HEK293T (cell line): ENCODE measurements around the gene ADAMTS9.

Experiments used
- CTCF ChIA-PET: fragments of 350-600 bp; formaldehyde crosslinking; extraction: SDS; loops from one replicate; lab custom pipeline; 2021; ENCODE audit warnings: antibody characterized with exemption, inconsistent platforms; lab: Yijun Ruan, JAX
- POLR2A ChIA-PET: fragments of 350-600 bp; formaldehyde crosslinking; extraction: SDS; loops from one replicate; lab custom pipeline; 2020; ENCODE audit warnings: antibody characterized with exemption, inconsistent platforms; lab: Yijun Ruan, JAX
- DNase-seq: peaks from one replicate; pipeline ENCODE4 v3.0.0; 2012; ENCODE audit warnings: mixed read lengths; ENCODE audit errors: extremely low spot score
- ARNT ChIP-seq: fragments of 450-650 bp; IDR thresholded peaks from 2 replicates; pipeline ENCODE4 v1.6.1; 2017; ENCODE audit warnings: mild to moderate bottlenecking
- BHLHE40 ChIP-seq: fragments of 450-650 bp; IDR thresholded peaks from 2 replicates; pipeline ENCODE4 v1.6.1; 2016; ENCODE audit warnings: mild to moderate bottlenecking, moderate library complexity, borderline replicate concordance
- CTBP1 ChIP-seq: fragments of 450-650 bp; IDR thresholded peaks from 2 replicates; pipeline ENCODE4 v1.6.1; 2016; ENCODE audit warnings: borderline replicate concordance
- ELF4 ChIP-seq: fragments of 450-650 bp; IDR thresholded peaks from 2 replicates; pipeline ENCODE4 v1.6.1; 2017; ENCODE audit warnings: antibody characterized with exemption
- FOXA1 ChIP-seq: fragments of 450-650 bp; IDR thresholded peaks from 2 replicates; pipeline ENCODE4 v1.6.1; 2016; ENCODE audit warnings: mild to moderate bottlenecking
- FOXK2 ChIP-seq: fragments of 450-650 bp; IDR thresholded peaks from 2 replicates; pipeline ENCODE4 v1.6.1; 2016; ENCODE audit warnings: mild to moderate bottlenecking
- FOXM1 ChIP-seq: fragments of 450-650 bp; IDR thresholded peaks from 2 replicates; pipeline ENCODE4 v1.6.1; 2017; ENCODE audit warnings: mild to moderate bottlenecking, borderline replicate concordance
- HDGF ChIP-seq: fragments of 450-650 bp; IDR thresholded peaks from 2 replicates; pipeline ENCODE4 v1.6.1; 2017; ENCODE audit warnings: antibody characterized with exemption, borderline replicate concordance
- L3MBTL2 ChIP-seq: fragments of 450-650 bp; conservative IDR thresholded peaks from 2 replicates; pipeline ENCODE4 v1.6.1; 2016; ENCODE audit warnings: mild to moderate bottlenecking
- LEF1 ChIP-seq: fragments of 450-650 bp; IDR thresholded peaks from 2 replicates; pipeline ENCODE4 v1.6.1; 2017; ENCODE audit warnings: mild to moderate bottlenecking, borderline replicate concordance
- NFRKB ChIP-seq: fragments of 450-650 bp; IDR thresholded peaks from 2 replicates; pipeline ENCODE4 v1.6.1; 2016; ENCODE audit warnings: mild to moderate bottlenecking, moderate library complexity
- SP1 ChIP-seq: fragments of 450-650 bp; IDR thresholded peaks from 2 replicates; pipeline ENCODE4 v1.6.1; 2017
- SUZ12 ChIP-seq: fragments of 450-650 bp; IDR thresholded peaks from 2 replicates; pipeline ENCODE4 v1.6.1; 2016; ENCODE audit warnings: mild to moderate bottlenecking
- TARDBP ChIP-seq: fragments of 450-650 bp; IDR thresholded peaks from 2 replicates; pipeline ENCODE4 v1.6.1; 2016
- ZNF384 ChIP-seq: fragments of 450-650 bp; IDR thresholded peaks from 2 replicates; pipeline ENCODE4 v1.6.1; 2016
- TF ChIP-seq, protein P1 (sequence below): fragments of 450-650 bp; IDR thresholded peaks from 2 replicates; pipeline ENCODE4 v1.6.1; 2016

ADAMTS9 gene

GRCh38 chr3:64612916-64613526 is 74.8 kb downstream of the ADAMTS9 start:
- CTCF ChIA-PET, result no interaction called here
- no peak for TF ChIP-seq FOXM1
- no peak for TF ChIP-seq SUZ12
- TF ChIP-seq, protein P1, sequence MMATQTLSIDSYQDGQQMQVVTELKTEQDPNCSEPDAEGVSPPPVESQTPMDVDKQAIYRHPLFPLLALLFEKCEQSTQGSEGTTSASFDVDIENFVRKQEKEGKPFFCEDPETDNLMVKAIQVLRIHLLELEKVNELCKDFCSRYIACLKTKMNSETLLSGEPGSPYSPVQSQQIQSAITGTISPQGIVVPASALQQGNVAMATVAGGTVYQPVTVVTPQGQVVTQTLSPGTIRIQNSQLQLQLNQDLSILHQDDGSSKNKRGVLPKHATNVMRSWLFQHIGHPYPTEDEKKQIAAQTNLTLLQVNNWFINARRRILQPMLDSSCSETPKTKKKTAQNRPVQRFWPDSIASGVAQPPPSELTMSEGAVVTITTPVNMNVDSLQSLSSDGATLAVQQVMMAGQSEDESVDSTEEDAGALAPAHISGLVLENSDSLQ, result no peak
- TF ChIP-seq FOXK2, result no peak
- no peak for TF ChIP-seq CTBP1
- no peak for TF ChIP-seq TARDBP
- TF ChIP-seq LEF1, result no peak
- TF ChIP-seq L3MBTL2, result no peak
- no peak for TF ChIP-seq NFRKB
- no peak for TF ChIP-seq ZNF384
- no peak for TF ChIP-seq SP1
- no peak for TF ChIP-seq FOXA1
- TF ChIP-seq ELF4, result no peak
- no peak for TF ChIP-seq BHLHE40
- TF ChIP-seq HDGF, result no peak
- TF ChIP-seq ARNT, result no peak
- POLR2A ChIA-PET, result no interaction called here
- no peak for DNase-seq

DNA sequence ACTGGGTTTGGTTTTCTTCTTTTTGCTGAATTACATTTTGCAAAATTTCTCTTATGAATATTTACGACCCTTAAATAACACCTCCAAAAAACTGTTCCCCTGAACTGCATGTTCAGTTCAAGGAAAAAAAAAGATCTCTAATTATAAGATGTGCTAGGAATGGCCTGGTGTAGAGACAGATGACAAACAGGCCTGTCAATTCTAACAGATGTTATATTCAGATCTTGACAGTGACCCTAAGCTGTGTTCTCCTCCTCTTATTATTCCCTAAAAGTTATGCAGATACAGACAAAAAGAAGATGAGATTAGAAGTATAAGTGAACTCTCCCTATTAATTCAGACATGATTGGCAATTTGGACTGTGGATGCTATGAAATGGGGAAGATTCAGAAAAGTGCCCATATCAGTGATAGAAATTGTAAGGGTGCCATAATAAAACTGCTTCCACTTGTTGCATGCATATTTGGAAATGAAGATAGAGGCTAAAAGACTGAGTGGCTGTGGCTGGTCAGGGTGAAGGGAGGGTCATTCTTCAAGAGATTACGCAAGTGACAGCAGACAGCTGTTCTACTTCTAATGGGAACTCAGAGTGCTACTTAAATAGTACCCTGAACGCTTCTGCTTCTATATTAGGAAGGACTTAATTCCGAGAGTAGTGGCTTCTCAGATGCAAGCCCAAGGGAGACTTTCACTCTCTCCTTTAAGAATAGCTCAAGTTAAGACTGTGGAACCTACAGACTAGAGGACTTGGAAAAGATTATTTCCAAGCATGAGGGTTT is 75.5 kb downstream of the ADAMTS9 start:
- ChIA-PET POLR2A (no interaction called here), CTCF (no interaction called here)
- TF ChIP-seq ELF4 (no peak), SP1 (no peak), LEF1 (no peak), SUZ12 (no peak), ZNF384 (no peak), FOXA1 (no peak), FOXK2 (no peak), TARDBP (no peak), NFRKB (no peak), ARNT (no peak), HDGF (no peak), BHLHE40 (no peak), L3MBTL2 (no peak), FOXM1 (no peak), CTBP1 (no peak)
- TF ChIP-seq, protein P1, result no peak
- DNase-seq, result no peak

DNA sequence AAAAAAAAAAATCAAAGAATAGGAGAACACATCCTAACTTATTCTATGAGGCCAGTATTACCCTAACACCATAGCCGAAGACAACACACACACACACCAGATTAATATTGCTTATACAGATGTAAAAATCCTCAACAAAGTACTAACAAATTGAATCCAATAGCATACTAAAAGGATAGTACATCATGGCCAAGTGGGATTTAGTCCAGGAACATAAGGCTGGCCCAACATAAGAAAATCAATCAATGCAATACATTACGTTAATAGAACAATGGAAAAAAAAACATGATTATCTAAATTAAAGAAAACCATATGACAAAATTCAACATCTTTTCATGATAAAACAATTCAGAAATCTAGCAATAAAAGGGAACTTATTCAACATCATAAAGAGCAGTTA is 79.1 kb downstream of the ADAMTS9 start:
- TF ChIP-seq CTBP1 (no peak), TARDBP (no peak), NFRKB (no peak), BHLHE40 (no peak), ELF4 (no peak), ARNT (no peak)
- ChIA-PET CTCF (no interaction called here), POLR2A (no interaction called here)
- no peak for DNase-seq

DNA sequence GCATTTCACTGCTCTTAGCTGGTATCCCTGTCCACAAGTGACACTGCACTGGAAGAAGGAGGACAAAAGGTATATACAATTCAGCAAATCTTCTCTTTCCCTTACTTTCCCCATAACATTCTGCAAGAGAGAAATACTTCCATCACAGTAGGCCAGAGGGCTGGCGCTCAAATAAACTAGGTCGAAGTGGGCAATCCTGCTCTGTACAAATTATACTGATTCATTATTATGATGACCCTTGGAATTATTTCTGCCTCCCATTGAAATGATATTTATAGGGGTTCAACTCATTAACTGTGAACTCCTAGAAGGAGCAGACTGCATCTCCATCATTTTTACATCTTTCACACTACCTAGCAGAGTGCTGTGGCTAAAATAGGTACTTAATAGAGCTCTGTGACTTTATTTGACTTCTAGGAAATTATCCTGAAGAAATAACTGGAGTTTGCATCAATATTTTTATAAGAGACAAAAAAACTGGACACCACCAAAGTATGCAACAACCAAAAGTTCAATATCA is 80.7 kb downstream of the ADAMTS9 start:
- CTCF ChIA-PET, result no interaction called here

DNA sequence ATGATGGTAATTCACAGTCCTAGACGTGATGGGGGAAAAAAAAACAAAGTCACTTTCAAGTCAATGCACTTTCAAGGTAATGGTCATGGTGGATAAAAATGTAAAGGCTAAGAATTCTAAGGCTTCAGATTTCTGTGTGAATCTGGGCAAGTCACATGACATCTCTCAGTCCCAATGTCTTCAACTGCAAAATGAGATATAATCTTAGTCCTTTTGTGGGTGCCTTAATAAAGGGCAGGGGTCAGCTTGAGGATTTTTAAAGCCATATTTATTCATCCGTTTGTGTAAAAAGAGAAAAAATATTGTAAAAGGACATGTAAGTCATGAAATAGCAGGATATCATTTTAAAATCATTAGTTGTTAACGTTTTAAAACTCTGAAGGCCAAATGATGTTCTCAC is 83.5 kb downstream of the ADAMTS9 start:
- ChIA-PET CTCF (interaction anchor here (0.6 to 0.9 kb wide), 2 partner anchors 21 to 1345 kb away, joined by 3 read pairs; no protein-coding TSS in a partner anchor), POLR2A (no interaction called here)
- DNase-seq, result no peak
- TF ChIP-seq HDGF (no peak), ZNF384 (no peak), SUZ12 (no peak), ARNT (no peak), NFRKB (no peak), FOXK2 (no peak), SP1 (no peak), CTBP1 (no peak), FOXM1 (no peak), BHLHE40 (no peak), TARDBP (no peak), LEF1 (no peak), FOXA1 (no peak), L3MBTL2 (no peak)
- TF ChIP-seq, protein P1, result no peak

More for the DNA sequence above, 80.7 kb downstream of the ADAMTS9 start:
- no peak for TF ChIP-seq ZNF384
- no peak for TF ChIP-seq NFRKB
- no peak for DNase-seq
- POLR2A ChIA-PET, result no interaction called here
